COLO668 (cell line): ENCODE results near the gene CPSF4L.
A peak's percentile ranks its signal among the peaks of the same experiment; 100 is the strongest.
"Not testable (repeated sequence)": the region's sequence is repeated elsewhere in the genome, so short reads cannot be mapped to it uniquely, and the experiment has no call there.

Experiments
- DNase-seq: peaks from one replicate; lab custom pipeline; 2025; ENCODE audit not compliant: unreplicated experiment; lab: John Stamatoyannopoulos, UW

Gene CPSF4L, protein sequence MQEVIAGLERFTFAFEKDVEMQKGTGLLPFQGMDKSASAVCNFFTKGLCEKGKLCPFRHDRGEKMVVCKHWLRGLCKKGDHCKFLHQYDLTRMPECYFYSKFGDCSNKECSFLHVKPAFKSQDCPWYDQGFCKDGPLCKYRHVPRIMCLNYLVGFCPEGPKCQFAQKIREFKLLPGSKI

DNA sequence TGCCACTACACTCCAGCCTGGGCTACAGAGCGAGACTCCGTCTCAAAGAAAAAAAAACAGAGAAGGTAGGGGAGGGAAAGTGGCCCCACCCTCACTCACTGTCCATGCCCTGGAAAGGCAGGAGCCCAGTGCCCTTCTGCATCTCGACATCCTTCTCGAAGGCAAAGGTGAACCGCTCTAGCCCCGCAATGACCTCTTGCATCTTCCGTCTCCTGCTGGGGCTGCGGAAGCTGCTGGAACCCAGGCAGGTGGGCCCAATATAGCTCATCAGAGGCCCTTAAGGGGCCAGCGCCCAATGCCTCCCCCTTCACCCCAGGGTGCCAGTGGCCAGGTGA is at the start of gene CPSF4L:
CPSF4L (minus strand) TSS at position 264 of the 335 bp plus-strand sequence; CDS start at position 202, 62 bp downstream.
- DNase-seq: no peak

DNA sequence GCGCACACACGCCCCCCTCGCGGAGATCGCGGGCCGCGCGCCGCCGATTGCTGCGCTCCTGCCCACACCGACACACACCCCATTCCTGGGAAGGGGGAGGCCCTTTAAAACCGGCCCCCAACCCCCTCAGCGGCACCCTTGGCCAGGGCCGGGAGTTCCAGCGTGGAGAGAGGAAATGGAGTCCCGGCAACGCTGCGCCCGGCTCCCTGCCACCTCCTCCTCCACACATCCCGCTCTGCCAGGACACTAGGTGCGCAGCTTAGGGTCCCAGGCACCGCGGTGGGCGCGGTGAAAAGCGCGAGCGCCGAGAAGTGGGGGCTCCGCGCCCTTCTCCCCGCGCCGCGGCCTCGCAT is 49.7 kb upstream of the CPSF4L start:
- DNase-seq: peak; percentile 48

DNA sequence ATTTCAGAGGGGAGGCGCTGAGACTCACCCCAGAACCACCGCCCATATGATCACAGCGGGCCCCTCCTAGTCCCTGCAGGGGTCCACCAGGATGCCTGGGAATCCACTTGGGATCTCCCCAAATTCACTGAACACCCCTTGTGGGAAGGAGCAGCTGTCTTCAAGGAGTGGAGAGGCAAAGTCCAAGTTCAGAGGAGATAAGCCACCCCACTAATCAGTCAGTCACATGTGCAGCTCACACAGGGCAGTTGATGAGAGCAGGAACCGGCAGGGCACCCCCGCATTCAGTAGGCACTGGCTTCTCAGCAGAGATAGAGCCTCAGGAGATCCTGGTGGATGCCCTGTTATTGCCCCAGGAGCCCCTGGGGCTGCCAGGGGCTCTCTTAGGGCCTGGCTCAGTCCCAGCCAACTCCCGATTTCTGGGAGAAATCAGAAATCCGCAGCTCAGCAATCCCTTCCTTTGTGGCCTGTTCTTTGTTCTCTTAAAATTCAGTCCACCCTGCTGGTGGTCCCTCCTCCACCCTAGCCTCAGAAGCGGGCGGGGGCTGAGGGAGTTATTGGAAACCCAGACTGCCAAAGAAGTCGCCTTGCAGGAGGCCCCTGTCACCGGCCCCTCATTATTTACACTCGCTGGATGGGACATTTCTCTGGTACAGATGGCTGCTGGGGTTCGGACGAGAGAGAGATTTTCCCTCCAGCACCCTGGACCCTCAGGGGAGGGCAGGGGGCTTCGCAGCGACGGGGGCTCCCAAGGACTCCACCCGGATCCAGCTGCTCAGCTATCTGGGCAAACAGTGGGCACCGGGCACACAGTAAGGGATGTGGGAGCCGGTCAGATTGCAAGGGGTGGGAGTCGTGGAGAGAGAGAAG is 48.3 kb upstream of the CPSF4L start:
- no peak for DNase-seq

DNA sequence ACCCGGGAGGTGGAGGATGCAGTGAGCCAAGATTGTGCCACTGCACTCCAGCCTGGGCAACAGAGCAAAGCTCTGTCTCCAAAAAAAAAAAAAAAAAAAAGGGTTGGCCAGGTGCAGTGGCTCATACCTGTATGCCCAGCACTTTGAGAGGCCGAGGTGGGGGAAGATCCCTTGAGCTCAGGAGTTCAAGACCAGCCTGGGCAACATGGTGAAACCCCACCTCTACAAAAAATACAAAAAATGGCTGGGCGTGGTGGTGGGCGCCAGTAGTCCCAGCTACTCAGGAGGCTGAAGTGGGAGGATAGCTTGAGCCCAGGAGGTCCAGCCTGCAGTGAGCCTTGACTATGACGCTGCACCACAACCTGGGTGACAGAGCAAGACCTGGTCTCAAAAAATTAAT is 47.3 kb upstream of the CPSF4L start:
- not testable (repeated sequence) for DNase-seq

DNA sequence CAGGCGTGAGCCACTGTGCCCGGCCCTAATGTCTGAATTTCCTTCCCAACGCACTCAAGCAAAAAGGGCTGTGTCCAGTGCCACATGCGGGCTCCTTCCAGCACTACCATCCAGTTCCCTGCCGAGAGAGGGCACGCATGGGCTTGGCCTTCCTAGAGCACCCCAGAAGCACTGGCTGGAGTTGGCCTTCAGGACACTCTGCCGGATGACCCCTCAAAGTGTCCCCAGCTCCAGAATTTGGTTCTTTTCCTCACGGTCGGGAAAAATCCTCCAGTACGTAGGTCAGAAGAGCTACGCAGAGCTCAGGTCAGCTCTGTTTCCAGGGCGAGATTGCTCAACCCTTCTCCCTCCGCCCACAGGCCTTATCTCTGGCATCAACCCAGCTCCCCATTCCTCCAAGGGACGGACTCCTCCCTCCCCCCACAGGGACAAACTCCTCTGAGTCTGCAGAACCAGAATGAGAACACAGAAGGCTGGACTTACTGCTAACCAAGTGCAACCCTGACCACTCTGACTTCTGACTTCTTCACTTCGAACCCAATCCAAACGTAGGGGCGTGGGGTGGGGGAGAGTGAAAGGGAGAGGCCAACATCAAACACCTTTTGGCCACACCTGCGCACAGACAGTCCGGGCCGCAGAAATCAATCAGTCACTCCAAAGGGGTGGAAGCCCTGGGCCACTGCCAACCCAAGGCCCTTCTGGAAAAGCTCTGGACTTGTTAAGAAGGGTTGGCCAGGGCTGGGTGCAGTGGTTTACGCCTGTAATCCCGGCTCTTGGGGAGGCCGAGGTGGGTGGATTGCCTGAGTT is 46.5 kb upstream of the CPSF4L start:
- no peak for DNase-seq

DNA sequence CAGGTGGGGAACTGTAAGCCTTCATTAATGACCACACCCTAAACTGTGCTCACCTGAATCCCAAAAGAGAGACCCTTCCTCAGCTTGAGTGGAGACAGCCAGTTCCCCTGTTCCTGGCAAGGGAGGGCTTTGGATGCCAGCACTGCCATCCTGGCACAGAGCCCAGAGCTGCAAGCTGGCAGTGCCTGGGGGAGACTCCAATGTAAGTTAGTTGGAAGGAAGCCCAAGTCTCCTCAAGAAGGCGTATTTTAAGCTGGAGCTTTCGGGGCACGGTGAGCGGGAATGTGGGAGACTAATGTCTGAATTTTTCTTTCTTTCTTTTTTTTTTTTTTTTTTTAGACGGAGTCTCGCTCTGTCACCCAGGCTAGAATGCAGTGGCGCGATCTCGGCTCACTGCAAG is 45.5 kb upstream of the CPSF4L start:
- no peak for DNase-seq

DNA sequence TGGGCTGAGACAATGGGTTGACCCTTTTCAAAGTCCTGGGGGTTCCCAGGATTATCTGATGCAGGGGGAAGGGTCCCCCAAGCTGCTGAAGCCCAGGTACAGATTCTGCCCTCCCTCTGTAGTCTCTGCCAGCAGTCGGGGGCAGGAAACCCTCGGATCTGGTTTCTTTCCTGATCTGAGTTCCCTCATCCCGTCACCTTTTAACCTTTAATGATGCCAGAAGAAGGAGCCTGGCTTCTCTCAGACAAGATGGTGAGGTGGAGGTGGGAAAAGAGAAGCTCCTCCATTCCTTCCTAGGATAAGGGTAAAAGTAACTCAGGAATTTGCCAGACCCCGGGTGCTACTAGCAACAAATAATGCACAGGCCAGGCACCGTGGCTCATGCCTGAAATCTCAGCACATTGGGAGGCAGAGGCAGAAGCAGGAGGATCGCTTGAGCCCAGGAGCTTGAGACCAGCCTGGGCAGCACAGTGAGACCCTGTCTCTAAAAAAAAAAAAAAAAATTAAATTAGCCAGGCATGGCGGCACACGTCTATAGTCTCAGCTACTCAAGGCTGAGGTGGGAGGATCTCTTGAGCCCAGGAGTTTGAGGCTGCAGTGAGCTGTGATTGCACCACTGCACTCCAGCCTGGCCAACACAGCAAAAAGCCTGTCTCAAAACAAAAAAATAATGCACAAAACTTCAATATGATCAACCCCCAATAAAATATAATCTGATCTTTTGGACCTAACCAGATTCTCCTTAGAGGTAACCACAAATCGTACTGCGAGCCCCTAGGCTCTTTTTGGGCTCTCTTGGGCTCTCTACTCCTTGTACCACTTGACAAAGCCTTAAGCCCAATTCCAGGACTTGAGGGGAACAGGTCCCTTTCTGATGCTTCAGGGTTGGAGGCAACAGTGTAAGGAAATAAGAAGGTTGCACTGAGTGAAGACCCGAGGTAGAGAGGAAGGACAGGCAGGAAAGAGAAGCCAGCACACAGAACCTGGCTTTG is 44.5 kb upstream of the CPSF4L start:
- no peak for DNase-seq

DNA sequence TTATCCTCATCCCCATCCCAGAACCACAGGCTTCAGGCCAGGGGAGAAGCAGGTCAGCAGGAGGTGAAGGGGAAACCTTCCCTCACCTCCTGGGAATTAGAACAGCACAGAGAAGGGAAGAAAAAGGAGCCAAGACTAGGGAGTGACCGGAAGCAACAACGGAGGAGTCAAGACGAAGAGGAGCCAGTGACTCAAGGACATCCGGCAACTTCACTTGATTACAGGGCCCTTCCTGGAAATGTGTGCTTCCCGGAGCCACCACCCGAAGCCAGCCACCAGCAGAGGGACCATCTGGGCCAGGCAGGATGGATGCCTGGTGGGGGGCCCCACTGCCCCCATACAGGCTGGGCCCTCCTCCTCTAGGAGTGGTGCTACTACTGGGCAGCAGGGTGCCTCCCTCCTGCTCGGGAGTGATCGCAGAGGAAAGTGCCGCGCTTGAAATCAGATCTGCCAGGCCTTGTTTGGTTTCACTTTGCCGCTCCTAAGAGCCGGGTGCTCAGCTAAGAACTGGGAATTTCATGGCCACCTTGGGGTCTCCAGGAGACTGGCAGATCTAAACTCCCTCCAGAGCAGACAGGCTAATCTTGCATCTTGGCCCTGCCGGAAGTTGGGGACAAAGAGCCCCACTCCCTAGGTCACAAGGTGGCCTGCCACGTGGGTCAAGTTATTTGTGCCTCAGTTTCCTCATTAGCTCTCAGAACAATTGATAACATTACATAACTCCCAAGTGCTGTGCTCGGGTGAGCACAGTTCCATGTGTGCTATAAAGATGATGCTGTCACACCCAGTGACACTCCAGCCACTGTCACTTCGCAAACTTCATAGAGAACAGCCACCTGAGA is 43.5 kb upstream of the CPSF4L start:
- DNase-seq: peak; percentile 51

DNA sequence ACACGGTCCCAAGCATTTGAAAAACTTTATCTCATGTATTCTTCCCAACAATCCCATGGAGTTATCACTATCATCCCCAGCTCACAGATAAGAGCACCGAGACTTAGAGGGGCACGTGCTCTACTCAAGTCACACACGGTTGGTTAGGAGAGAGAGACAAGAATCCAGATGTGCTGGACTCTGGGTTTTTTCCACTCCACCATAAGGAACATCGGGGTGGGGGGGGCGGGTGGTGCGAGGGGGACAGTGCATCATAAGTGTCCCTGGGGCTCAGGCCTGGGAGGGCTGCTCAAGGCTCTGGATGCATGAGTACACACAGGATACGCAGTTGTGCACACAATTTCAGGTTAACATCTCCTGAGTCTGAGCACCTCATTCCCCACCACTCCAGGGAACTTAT is 42.8 kb upstream of the CPSF4L start:
- DNase-seq: no peak

DNA sequence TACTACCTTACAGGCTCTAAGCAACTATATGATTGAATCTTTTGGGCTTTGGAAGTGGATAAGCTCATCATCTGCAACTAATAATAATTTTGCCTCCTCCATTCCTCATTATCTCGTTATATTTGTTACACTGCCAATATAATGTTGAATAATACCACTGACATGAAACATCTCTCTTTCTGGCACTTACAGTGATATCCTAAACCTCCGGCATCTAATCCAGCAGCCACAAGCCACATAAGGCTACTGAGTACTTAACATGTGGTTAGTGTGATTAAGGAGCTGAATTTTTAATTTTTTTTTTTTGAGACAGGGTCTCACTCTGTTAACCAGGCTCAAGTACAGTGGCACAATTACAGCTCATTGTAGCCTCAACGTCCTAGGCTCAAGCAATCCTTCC is 40.5 kb upstream of the CPSF4L start:
- DNase-seq: no peak

DNA sequence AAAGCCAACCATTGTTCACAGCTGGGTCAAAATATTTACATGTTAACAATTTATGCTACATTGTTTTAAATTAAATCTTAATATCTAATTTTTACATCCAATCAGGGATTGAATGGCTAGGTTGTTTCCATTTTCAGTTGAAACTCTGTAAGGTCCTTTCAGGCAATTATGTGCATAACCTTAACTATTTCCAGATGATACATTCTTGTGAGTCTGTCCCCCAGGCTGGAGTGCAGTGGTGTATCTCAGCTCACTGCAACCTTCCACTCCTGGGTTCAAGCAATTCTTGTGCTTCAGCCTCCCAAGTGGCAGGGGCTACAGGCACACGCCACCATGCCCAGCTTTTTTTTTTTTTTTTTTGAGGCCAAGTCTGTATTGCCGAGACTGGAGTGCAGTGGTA is 39.7 kb upstream of the CPSF4L start:
- no peak for DNase-seq

DNA sequence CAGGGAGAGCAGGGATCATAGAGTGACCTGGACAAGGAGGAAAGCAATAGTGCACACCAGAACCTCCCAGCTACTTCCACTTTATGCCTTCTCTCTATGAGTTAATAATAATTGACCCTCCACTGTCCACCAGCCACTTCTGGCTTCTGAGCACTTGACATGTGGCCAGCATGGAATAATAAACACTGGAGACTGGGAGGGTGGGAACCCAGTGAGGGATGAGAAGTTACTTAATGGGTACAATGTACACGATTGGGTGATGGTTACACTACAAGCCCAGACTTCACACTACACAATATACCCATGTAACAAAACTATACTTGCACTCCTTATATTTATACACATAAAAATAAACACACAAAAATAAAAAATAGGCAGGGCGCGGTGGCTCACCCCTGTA is 38.7 kb upstream of the CPSF4L start:
- no peak for DNase-seq

DNA sequence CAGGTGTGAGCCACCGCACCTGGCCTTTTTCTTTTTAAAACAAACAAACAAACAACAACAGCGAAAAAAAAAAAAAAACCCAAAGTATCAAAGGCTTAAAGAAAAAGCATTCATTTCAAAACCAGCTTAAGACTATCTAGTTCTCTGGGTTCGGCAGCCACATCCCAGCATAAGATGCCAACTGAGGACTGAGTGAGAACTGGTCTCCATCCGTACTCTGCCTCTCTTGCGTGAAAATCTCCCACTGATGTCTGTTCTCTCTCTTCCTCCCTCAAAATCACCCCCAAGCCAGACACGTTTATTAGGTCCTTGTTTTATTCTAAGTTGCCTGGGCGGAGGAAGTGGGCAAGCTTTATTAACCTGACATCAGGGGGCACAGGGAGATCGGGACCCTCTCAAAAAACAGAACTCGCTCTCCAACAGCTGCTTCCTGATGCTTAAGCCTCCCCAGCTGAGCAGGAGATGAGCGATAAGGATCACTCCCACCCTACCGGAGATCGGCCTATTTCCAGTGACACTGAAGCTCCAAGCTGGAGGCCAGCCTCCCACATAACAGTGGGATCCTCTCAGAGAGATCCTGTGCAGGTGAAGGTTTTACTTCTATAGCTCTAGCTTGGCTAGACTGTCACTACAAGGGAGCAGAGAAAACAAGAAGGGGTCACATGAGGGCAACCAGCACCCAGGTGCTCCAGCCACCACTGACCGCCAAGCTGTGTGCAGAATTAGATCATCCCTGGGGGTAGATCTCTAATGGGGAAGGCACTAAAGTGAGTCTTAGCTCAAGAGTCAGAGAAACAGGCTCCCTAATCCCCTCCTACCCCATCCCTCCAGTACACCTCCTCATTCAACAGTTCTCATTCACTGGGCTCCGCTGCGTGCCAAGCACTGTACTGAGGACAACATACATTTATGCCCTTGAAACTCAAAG is 36.5 kb upstream of the CPSF4L start:
- no peak for DNase-seq

DNA sequence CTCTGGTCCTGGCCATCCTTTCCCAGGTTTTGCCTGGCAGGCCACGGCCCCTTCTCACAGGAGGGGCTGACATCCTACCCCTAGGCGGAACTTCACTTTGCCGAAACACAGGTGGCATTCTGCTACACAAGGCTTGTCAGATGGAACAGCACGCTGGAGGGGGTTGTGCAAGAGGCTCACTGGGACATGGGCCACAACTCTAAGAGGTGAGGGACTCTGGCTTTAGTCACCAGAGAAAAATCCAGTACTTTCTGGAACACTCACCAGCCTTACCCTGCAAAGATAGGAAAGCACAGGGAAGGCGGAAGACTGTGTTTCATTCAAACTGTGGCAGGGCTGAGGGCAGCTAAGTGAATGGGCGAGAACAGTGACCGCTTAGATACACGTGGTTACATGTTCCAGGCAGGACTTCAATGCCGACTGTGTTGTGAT is 31.8 kb upstream of the CPSF4L start:
- no peak for DNase-seq

DNA sequence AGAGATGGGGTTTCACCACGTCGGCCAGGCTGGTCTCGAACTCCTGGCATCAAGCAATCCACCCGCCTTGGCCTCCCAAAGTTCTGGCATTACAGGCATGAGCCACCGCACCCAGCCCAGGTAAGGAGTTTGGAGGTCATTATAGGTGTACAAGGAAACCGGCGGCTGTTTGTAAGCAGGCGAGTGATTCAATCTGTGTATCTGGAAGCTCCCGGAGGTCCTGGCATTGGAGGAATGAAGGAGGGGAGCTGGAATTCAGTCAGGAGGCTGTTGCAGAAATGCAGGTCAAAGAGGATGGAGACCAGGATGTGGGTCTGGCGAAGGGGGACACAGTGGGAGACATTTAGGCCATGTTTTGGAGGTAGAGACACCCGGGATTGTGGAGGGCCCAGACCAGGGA is 31.4 kb upstream of the CPSF4L start:
- DNase-seq: no peak

DNA sequence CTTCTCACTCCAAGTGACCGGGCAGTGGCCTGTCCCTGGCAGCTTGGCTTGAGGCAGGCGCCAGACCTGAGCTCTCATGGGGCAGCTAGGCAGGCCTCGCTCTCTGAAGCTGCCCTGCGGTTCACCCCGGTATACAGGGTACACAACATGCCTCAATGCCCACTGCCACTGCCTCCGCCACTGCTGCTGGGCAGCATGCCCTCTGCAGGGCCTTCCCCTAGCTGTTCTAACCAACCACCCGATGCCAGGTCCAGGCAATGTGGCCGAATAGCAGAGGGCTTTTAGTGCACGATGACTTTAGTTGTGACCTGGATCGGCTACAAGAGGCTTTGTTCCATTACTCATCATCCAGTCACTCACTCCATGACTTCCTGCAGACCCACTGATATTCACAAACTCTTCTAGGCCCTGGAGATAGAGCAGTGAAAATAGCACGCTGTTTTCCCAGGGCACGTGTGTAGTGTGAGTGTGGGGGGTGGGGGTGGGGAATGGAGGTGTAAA is 30.4 kb upstream of the CPSF4L start:
- no peak for DNase-seq

DNA sequence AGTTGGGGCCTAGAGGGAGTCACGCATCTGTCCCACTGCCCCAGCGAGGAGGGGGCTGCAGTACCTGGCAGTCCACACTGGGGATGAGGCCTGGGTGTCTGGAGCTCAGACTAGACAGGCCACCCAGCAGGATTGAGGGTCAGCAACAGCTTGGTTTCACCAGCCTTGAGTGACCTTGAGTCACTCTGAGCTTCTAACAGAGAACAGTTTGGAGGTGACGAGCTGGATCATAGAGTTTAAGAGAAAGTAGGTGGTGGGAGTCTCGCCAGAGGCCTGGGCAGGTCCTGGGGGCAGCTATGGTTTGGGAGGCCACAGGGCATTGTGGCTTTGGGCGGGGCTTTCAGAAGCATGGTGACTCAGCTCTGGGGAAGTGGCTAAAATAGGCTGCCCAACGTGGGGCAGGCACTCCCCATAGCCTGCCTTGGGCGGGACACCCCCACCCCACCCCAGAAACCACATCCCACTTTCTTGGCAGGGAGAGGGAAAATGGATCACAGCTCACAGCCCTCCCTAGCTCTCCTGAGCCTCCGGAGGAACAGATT is 29.7 kb upstream of the CPSF4L start:
- DNase-seq: no peak
